ENCODE data around the gene CCL2.

The CCL2 gene

GRCh38 chr17:34227707-34228106 is 27.4 kb upstream of the CCL2 start:
- Mint-ChIP-seq H3K27ac (no peak overlapping the region), H3K4me1 (ENCODE audit: low read depth) (no peaks in the 10 kb centered on the region), H3K36me3 (ENCODE audit: low read depth) (no peaks in the 10 kb centered on the region), H3K4me3 (no peak overlapping the region), H3K9me3 (peaks cover 4% of the 10 kb centered on the region), H3K27me3 (peaks cover 33% of the 10 kb centered on the region)

GRCh38 chr17:34228781-34229180 is 26.3 kb upstream of the CCL2 start:
- H3K4me1 Mint-ChIP-seq (ENCODE audit: low read depth), result peaks cover 4% of the 10 kb centered on the region
- peaks cover 37% of the 10 kb centered on the region for H3K27me3 Mint-ChIP-seq
- no peak overlapping the region for H3K27ac Mint-ChIP-seq
- H3K36me3 Mint-ChIP-seq (ENCODE audit: low read depth), result no peaks in the 10 kb centered on the region
- no peak overlapping the region for H3K4me3 Mint-ChIP-seq
- H3K9me3 Mint-ChIP-seq, result peaks cover 4% of the 10 kb centered on the region

GRCh38 chr17:34230342-34230741 is 24.7 kb upstream of the CCL2 start:
- no peaks in the 10 kb centered on the region for H3K36me3 Mint-ChIP-seq (ENCODE audit: low read depth)
- H3K4me1 Mint-ChIP-seq (ENCODE audit: low read depth), result peaks cover 6% of the 10 kb centered on the region
- no peak overlapping the region for H3K27ac Mint-ChIP-seq
- no peak overlapping the region for H3K4me3 Mint-ChIP-seq
- peaks cover 34% of the 10 kb centered on the region for H3K27me3 Mint-ChIP-seq
- peaks cover 4% of the 10 kb centered on the region for H3K9me3 Mint-ChIP-seq

- Mint-ChIP-seq H3K27me3 (peaks cover 22% of the 10 kb centered on the region), H3K36me3 (ENCODE audit: low read depth) (no peaks in the 10 kb centered on the region), H3K9me3 (peaks cover 2% of the 10 kb centered on the region), H3K27ac (no peak overlapping the region), H3K4me3 (no peak overlapping the region), H3K4me1 (ENCODE audit: low read depth) (peaks cover 6% of the 10 kb centered on the region)
Observed at GRCh38 chr17:34234616-34235015, 20.5 kb upstream of the CCL2 start.

- H3K4me1 Mint-ChIP-seq (ENCODE audit: low read depth), result peaks cover 6% of the 10 kb centered on the region
Observed at GRCh38 chr17:34235389-34236028, 19.6 kb upstream of the CCL2 start.

GRCh38 chr17:34236281-34236892 is 18.7 kb upstream of the CCL2 start:
- Mint-ChIP-seq H3K4me1 (ENCODE audit: low read depth) (peaks cover 6% of the 10 kb centered on the region), H3K27me3 (peaks cover 9% of the 10 kb centered on the region), H3K9me3 (no peaks in the 10 kb centered on the region), H3K4me3 (no peak overlapping the region), H3K27ac (no peak overlapping the region), H3K36me3 (ENCODE audit: low read depth) (no peaks in the 10 kb centered on the region)

More at GRCh38 chr17:34235389-34236028, 19.6 kb upstream of the CCL2 start:
- no peak overlapping the region for H3K4me3 Mint-ChIP-seq
- H3K36me3 Mint-ChIP-seq (ENCODE audit: low read depth), result no peaks in the 10 kb centered on the region
- no peaks in the 10 kb centered on the region for H3K9me3 Mint-ChIP-seq
- H3K27ac Mint-ChIP-seq, result no peak overlapping the region
- H3K27me3 Mint-ChIP-seq, result peaks cover 17% of the 10 kb centered on the region

- Mint-ChIP-seq H3K4me3 (no peak overlapping the region), H3K4me1 (ENCODE audit: low read depth) (peaks cover 8% of the 10 kb centered on the region), H3K27ac (no peak overlapping the region), H3K27me3 (peaks cover 9% of the 10 kb centered on the region), H3K9me3 (no peaks in the 10 kb centered on the region), H3K36me3 (ENCODE audit: low read depth) (no peaks in the 10 kb centered on the region)
Observed at GRCh38 chr17:34237458-34237857, 17.6 kb upstream of the CCL2 start.

- Mint-ChIP-seq H3K27ac (no peak overlapping the region), H3K36me3 (ENCODE audit: low read depth) (no peaks in the 10 kb centered on the region), H3K4me3 (no peak overlapping the region), H3K9me3 (no peaks in the 10 kb centered on the region), H3K4me1 (ENCODE audit: low read depth) (peaks cover 4% of the 10 kb centered on the region), H3K27me3 (peaks cover 3% of the 10 kb centered on the region)
Observed at GRCh38 chr17:34241062-34241461, 14.0 kb upstream of the CCL2 start.

- no peaks in the 10 kb centered on the region for H3K36me3 Mint-ChIP-seq (ENCODE audit: low read depth)
- H3K9me3 Mint-ChIP-seq, result no peaks in the 10 kb centered on the region
- peaks cover 4% of the 10 kb centered on the region for H3K4me1 Mint-ChIP-seq (ENCODE audit: low read depth)
- H3K4me3 Mint-ChIP-seq, result no peak overlapping the region
- peak overlapping the region; percentile 37 for H3K27ac Mint-ChIP-seq
- peaks cover 3% of the 10 kb centered on the region for H3K27me3 Mint-ChIP-seq
Observed at GRCh38 chr17:34242587-34243363, 12.3 kb upstream of the CCL2 start.

- peaks cover 3% of the 10 kb centered on the region for H3K27me3 Mint-ChIP-seq
- peaks cover 4% of the 10 kb centered on the region for H3K4me1 Mint-ChIP-seq (ENCODE audit: low read depth)
- H3K4me3 Mint-ChIP-seq, result no peak overlapping the region
- no peaks in the 10 kb centered on the region for H3K9me3 Mint-ChIP-seq
- H3K36me3 Mint-ChIP-seq (ENCODE audit: low read depth), result no peaks in the 10 kb centered on the region
- no peak overlapping the region for H3K27ac Mint-ChIP-seq
Observed at GRCh38 chr17:34243364-34244320, 11.4 kb upstream of the CCL2 start.

GRCh38 chr17:34245351-34245905 is 9.7 kb upstream of the CCL2 start:
- H3K9me3 Mint-ChIP-seq, result no peaks in the 10 kb centered on the region
- no peak overlapping the region for H3K27ac Mint-ChIP-seq
- no peaks in the 10 kb centered on the region for H3K36me3 Mint-ChIP-seq (ENCODE audit: low read depth)
- peaks cover 3% of the 10 kb centered on the region for H3K27me3 Mint-ChIP-seq
- H3K4me3 Mint-ChIP-seq, result no peak overlapping the region
- H3K4me1 Mint-ChIP-seq (ENCODE audit: low read depth), result peaks cover 4% of the 10 kb centered on the region

- Mint-ChIP-seq H3K36me3 (ENCODE audit: low read depth) (no peaks in the 10 kb centered on the region), H3K4me1 (ENCODE audit: low read depth) (peaks cover 4% of the 10 kb centered on the region), H3K9me3 (no peaks in the 10 kb centered on the region), H3K4me3 (no peak overlapping the region), H3K27me3 (peaks cover 3% of the 10 kb centered on the region), H3K27ac (no peak overlapping the region)
Observed at GRCh38 chr17:34246446-34246845, 8.6 kb upstream of the CCL2 start.

GRCh38 chr17:34246881-34247280 is 8.2 kb upstream of the CCL2 start:
- H3K9me3 Mint-ChIP-seq, result no peaks in the 10 kb centered on the region
- no peaks in the 10 kb centered on the region for H3K36me3 Mint-ChIP-seq (ENCODE audit: low read depth)
- peaks cover 3% of the 10 kb centered on the region for H3K27me3 Mint-ChIP-seq
- H3K27ac Mint-ChIP-seq, result no peak overlapping the region
- no peak overlapping the region for H3K4me3 Mint-ChIP-seq
- H3K4me1 Mint-ChIP-seq (ENCODE audit: low read depth), result peaks cover 4% of the 10 kb centered on the region

- H3K27ac Mint-ChIP-seq, result no peak overlapping the region
- peaks cover 7% of the 10 kb centered on the region for H3K27me3 Mint-ChIP-seq
- no peaks in the 10 kb centered on the region for H3K9me3 Mint-ChIP-seq
- H3K4me3 Mint-ChIP-seq, result no peak overlapping the region
- no peaks in the 10 kb centered on the region for H3K4me1 Mint-ChIP-seq (ENCODE audit: low read depth)
- H3K36me3 Mint-ChIP-seq (ENCODE audit: low read depth), result no peaks in the 10 kb centered on the region
Observed at GRCh38 chr17:34248511-34249024, 6.5 kb upstream of the CCL2 start.
